Subcutaneous adipose tissue (tissue), 4 donors: ENCODE results near the gene FAM83F. TPM values are rescaled to one million over a fixed set of nuclear protein-coding genes. Genes with fewer than 3 reads are reported as not detected.

Experiments
- CTCF ChIP-seq: fragments of 450-650 bp; IDR thresholded peaks from one replicate; pipeline ENCODE4 v1.5.1; 2016; ENCODE audit warnings: low read depth, mild to moderate bottlenecking, control low read depth, antibody characterized with exemption, moderate library complexity
- total RNA-seq, 4 donors: library from RNA; depleted of rRNA; stranded (reverse); fragments of >200 nt; gene quantifications; one replicate each; pipeline ENCODE4 v1.1.0, GENCODE V29; 2016

The FAM83F gene
- total RNA-seq, 4 donors from 2014 or later, result 0.17 to 6.8 (median 3.0) TPM

DNA sequence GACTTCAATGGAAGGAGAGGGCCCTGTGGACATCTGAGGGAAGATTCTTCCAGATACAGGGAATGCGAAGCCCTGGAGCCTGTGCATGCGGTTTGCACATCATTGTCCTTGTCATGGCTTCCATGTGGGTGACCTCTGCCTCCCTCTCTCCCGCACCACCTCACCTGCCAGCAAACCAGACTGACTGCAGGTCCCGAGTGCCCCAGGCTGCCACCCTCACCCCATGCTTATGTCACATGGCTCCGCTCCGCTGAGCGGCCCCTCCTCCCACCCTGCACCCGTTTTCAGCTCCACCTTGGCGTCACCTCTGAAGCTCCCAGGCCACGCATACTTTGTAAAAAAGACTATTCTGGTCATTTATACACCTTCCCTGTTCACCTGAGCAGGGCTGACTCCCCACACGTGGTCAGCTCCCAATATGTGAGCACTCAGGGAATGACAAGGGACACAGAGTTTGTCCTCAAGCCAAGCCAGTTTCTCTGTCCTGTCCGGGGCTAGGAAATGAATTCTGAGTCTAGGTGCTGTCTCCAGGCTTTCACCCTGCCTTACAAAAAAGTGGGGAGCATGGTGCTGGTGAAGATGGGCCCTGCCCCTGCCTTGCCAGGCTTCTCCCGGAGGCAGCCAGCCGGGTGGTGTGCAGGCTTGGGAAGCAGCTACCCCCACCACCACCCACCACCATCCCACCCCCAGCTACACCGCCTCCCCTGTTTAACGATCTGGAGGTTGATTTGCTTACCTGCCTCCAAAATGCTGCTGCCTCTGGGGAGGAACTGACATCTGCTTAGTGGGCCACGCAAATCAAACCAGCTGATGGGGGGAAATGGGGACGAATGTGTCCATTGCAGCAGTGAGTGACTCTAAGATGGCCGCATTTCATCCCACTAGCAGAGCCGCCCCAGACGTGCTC, 32.7 kb downstream of the FAM83F start:
- TF ChIP-seq CTCF, result no peak

DNA sequence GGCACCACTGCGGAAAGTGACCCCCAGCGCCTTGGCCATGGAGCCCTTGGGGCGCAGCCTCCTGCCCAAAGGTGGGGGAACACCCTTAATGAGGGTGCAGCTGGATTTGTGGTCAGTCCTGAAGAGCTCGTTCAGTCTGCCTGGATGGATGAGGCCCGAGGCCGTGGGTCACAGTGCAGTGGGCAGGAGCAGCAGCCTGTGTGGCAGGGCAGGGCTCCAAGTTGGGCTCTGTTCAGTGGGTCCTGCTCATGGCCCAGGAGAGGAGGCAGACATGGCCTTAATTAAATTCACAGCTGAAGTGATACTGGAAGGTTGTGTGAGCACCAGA, 33.3 kb downstream of the FAM83F start:
- no peak for TF ChIP-seq CTCF

GRCh38 chr22:40029189-40029890, 34.6 kb downstream of the FAM83F start:
- no peak for TF ChIP-seq CTCF

GRCh38 chr22:40030026-40030757, 35.4 kb downstream of the FAM83F start:
- no peak for TF ChIP-seq CTCF

DNA sequence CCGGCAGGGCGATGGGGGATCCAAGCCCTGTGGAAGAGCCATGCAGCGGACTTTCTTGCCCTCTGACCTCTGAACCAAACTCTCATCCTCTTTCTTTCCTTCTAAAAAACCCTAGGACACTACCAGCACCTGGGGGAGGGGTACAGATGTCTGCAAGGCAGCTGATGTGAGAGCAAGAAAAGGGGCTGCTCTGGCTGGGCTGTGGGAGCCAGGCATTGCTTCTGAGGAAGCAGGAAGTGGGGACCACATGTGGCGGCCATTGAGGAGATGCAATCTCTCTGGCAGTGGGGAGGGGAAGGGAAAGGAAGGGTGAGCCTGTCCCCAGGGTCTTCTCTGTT, 36.0 kb downstream of the FAM83F start:
- no peak for TF ChIP-seq CTCF

GRCh38 chr22:40031766-40032470, 37.2 kb downstream of the FAM83F start:
- no peak for TF ChIP-seq CTCF
